ENCODE results near the gene MAPRE3. TPM values are rescaled to one million over a fixed set of nuclear protein-coding genes. Genes with fewer than 3 reads are reported as not detected.

The MAPRE3 gene
- total and polyA plus RNA-seq, 2 experiments from 2014 or later = 7.9 to 23.0 TPM

DNA sequence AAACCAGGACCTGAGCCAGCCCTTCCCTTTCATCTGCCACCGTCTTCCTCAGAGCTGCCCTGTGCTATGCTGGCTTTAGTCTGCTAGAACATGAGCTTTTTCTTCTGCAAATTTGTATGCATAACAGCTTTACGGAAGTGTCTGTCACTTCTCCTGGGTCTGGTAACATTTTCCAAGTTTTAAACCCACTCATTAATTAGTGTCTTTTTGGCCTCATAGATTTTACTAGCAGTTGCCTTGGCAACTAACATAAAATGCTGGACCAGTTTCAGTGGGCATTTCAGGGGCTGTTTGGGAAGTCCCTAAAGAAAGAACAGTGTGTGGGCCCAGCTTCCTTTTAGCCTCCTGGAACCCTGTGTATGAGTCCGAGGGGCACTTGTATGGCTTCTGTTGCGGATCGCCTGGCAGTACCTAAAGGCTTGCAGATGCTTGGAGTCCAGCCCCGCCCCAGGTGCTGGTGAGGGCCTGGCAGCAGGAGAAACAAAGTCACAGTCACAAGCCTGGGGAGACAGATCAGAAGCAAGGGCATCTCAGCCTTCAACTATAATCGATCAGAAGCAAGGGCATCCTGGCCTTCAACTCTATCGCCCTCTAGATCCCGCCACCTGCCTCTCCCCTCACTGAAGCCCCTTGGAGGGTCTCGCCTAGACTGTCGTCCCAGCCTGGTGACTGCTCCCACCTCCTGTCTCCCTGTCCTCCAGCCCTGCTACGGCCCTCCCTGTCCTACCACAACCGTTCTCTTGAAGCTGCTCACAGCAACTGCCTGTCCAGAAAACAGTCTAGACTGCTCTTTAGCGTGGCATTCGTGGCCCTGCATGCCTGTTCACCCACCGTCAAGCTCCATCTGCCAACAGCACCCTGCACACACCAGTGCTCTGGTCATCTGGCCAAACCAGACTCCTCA is 36.8 kb upstream of the MAPRE3 start:
- 51 to 62% methylated on average over 16 of the region's 16 CpGs for WGBS, 2 experiments (ENCODE audit: low coverage in 1 of 2, low lambda C conversion rate in 2 of 2, missing lambda C conversion rate in 2 of 2)
- no peaks in the 10 kb centered on the region for H3K9me2 ChIP-seq (ENCODE audit: insufficient read depth)
- no peak overlapping the region for H3K4me3 ChIP-seq
- no peak overlapping the region for H3K9ac ChIP-seq
- no peak overlapping the region for H3K4me2 ChIP-seq (ENCODE audit: unreplicated experiment)
- H3K79me2 ChIP-seq (ENCODE audit: insufficient read depth) = no peaks in the 10 kb centered on the region
- H3K36me3 ChIP-seq (ENCODE audit: low read depth) = no peaks in the 10 kb centered on the region
- no peaks in the 10 kb centered on the region for H3F3A ChIP-seq (ENCODE audit: insufficient read depth)
- TF ChIP-seq EZH2 (IDR thresholded peaks at IDR 0.05; ENCODE audit: insufficient read depth, poor library complexity, severe bottlenecking) (no peak), EZH2phosphoT487 (IDR thresholded peaks at IDR 0.05; ENCODE audit: insufficient read depth, low read depth) (no peak)
- H3K27me3 ChIP-seq (replicated peaks; ENCODE audit: insufficient read depth) = peaks cover 39% of the 10 kb centered on the region; the same call in 1 of the 2 replicates
- H3K4me1 ChIP-seq (ENCODE audit: insufficient read depth) = no peaks in the 10 kb centered on the region
- H3K9me3 ChIP-seq (ENCODE audit: low read depth) = no peaks in the 10 kb centered on the region
- no peak for DNase-seq
- H3K27ac ChIP-seq = no peak overlapping the region
- H2AFZ ChIP-seq = no peak overlapping the region
- in situ Hi-C loops (cut with MboI) = no loop called here
- no peaks in the 10 kb centered on the region for H4K20me1 ChIP-seq (ENCODE audit: insufficient read depth)

DNA sequence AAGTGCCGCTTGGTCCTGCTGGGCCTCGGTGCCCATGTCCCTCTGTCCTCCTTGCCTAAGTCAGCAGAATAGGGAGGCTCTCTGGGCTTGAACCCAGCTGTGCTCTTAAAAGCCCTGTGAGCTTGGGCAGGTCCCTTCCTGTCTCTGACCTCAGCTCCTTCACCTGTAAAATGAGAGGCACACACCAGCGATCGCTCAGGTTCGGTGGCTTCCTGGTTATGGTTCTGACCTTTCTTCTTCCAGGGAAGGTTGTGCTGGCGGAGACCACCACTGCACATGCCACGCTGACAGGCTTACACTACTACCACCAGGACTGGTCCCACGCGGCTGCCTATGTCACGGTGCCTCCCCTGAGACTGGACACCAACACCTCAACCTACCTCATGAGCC is 36.1 kb upstream of the MAPRE3 start:
- no peaks in the 10 kb centered on the region for H3K9me3 ChIP-seq (ENCODE audit: low read depth)
- WGBS, 2 experiments (ENCODE audit: low coverage in 1 of 2, low lambda C conversion rate in 2 of 2, missing lambda C conversion rate in 2 of 2) = 74 to 75% methylated on average over 10 of the region's 10 CpGs
- H3K9me2 ChIP-seq (ENCODE audit: insufficient read depth) = no peaks in the 10 kb centered on the region
- H3K4me3 ChIP-seq = no peak overlapping the region
- H3K27me3 ChIP-seq (replicated peaks; ENCODE audit: insufficient read depth) = peaks cover 41% of the 10 kb centered on the region; the same call in 1 of the 2 replicates
- in situ Hi-C loops (cut with MboI) = no loop called here
- no peak for DNase-seq
- H3K4me2 ChIP-seq (ENCODE audit: unreplicated experiment) = no peak overlapping the region
- no peaks in the 10 kb centered on the region for H4K20me1 ChIP-seq (ENCODE audit: insufficient read depth)
- no peak overlapping the region for H3K9ac ChIP-seq
- no peaks in the 10 kb centered on the region for H3K79me2 ChIP-seq (ENCODE audit: insufficient read depth)
- no peak overlapping the region for H3K27ac ChIP-seq
- H3F3A ChIP-seq (ENCODE audit: insufficient read depth) = no peaks in the 10 kb centered on the region
- H3K36me3 ChIP-seq (ENCODE audit: low read depth) = no peaks in the 10 kb centered on the region
- H2AFZ ChIP-seq = no peak overlapping the region
- TF ChIP-seq EZH2phosphoT487 (IDR thresholded peaks at IDR 0.05; ENCODE audit: insufficient read depth, low read depth) (no peak), EZH2 (IDR thresholded peaks at IDR 0.05; ENCODE audit: insufficient read depth, poor library complexity, severe bottlenecking) (no peak)
- H3K4me1 ChIP-seq (ENCODE audit: insufficient read depth) = no peaks in the 10 kb centered on the region

DNA sequence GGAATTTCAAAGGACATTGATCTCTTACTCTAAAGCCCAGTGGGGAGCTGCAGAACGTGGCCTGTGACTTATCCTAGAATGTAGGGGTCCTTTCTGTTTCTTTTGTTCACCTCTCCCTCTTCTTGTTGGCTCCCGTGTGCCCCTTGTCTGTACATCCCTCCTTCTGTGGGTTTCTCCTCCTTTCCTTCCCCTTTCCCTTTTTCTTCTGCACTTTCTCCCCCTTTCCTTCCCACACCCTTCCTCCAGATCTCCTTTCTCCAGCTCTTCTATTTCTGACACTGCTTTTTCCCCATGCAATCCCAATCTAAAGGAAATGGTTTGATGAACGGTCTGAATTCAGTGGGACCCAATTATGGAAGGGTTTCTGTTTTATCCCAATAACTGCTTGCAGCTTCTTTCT is 35.5 kb upstream of the MAPRE3 start:
- peaks cover 46% of the 10 kb centered on the region; the same call in 1 of the 2 replicates for H3K27me3 ChIP-seq (replicated peaks; ENCODE audit: insufficient read depth)
- in situ Hi-C loops (cut with MboI) = no loop called here

DNA sequence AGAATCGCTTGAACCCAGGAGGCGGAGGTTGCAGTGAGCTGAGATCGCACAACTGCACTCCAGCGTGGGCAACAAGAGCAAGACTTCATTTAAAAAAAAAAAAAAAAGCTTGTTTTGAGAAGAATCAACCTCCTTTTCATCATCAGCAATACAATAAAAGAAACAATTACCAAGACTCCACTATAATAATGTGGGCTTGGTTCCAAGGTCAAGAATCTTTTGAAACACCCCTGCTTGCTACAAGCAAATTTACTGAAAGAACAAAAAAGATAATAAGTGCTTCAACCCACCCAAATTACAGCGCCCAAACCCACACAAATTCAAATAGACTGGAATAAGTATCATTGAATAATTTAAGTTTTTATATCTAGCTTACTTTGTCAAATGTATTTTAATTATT is 33.6 kb upstream of the MAPRE3 start:
- Histone ChIP-seq H3K79me2 (ENCODE audit: insufficient read depth) (no peaks in the 10 kb centered on the region), H3K9me2 (ENCODE audit: insufficient read depth) (no peaks in the 10 kb centered on the region), H3F3A (ENCODE audit: insufficient read depth) (no peaks in the 10 kb centered on the region), H3K9me3 (ENCODE audit: low read depth) (no peaks in the 10 kb centered on the region), H3K36me3 (ENCODE audit: low read depth) (no peaks in the 10 kb centered on the region), H3K27me3 (replicated peaks; ENCODE audit: insufficient read depth) (peaks cover 48% of the 10 kb centered on the region; the same call in 1 of the 2 replicates), H3K4me2 (ENCODE audit: unreplicated experiment) (no peak overlapping the region), H3K4me3 (no peak overlapping the region), H3K9ac (no peak overlapping the region), H2AFZ (no peak overlapping the region), H3K4me1 (ENCODE audit: insufficient read depth) (no peaks in the 10 kb centered on the region), H3K27ac (no peak overlapping the region), H4K20me1 (ENCODE audit: insufficient read depth) (no peaks in the 10 kb centered on the region)
- DNase-seq = no peak
- WGBS, 2 experiments (ENCODE audit: low coverage in 1 of 2, low lambda C conversion rate in 2 of 2, missing lambda C conversion rate in 2 of 2) = 56 to 64% methylated on average over 5 of the region's 5 CpGs
- TF ChIP-seq EZH2 (IDR thresholded peaks at IDR 0.05; ENCODE audit: insufficient read depth, poor library complexity, severe bottlenecking) = no peak
- in situ Hi-C loops (cut with MboI) = no loop called here

More for the DNA sequence above, 35.5 kb upstream of the MAPRE3 start:
- Histone ChIP-seq H3K4me3 (no peak overlapping the region), H3K9ac (no peak overlapping the region), H3K4me1 (ENCODE audit: insufficient read depth) (no peaks in the 10 kb centered on the region), H3K9me3 (ENCODE audit: low read depth) (no peaks in the 10 kb centered on the region), H3K79me2 (ENCODE audit: insufficient read depth) (no peaks in the 10 kb centered on the region), H3K27ac (no peak overlapping the region), H3F3A (ENCODE audit: insufficient read depth) (no peaks in the 10 kb centered on the region), H4K20me1 (ENCODE audit: insufficient read depth) (no peaks in the 10 kb centered on the region), H2AFZ (no peak overlapping the region), H3K9me2 (ENCODE audit: insufficient read depth) (no peaks in the 10 kb centered on the region), H3K4me2 (ENCODE audit: unreplicated experiment) (no peak overlapping the region), H3K36me3 (ENCODE audit: low read depth) (no peaks in the 10 kb centered on the region)
- TF ChIP-seq EZH2 (IDR thresholded peaks at IDR 0.05; ENCODE audit: insufficient read depth, poor library complexity, severe bottlenecking) = no peak
- TF ChIP-seq EZH2phosphoT487 (IDR thresholded peaks at IDR 0.05; ENCODE audit: insufficient read depth, low read depth) = no peak
- no peak for DNase-seq
- 52% methylated on average over 3 of the region's 3 CpGs for WGBS, 2 experiments (ENCODE audit: low coverage in 1 of 2, low lambda C conversion rate in 2 of 2, missing lambda C conversion rate in 2 of 2)
